ENCODE data around the gene GMDS. TPM values are rescaled to one million over a fixed set of nuclear protein-coding genes. Genes with fewer than 3 reads are reported as not detected.
A peak's percentile ranks its signal among the peaks of the same experiment; 100 is the strongest.

The GMDS gene
- total RNA-seq, 1 experiment from 2014 or later: 27.6 TPM

GRCh38 chr6:1987640-1988039 lies 257.8 kb downstream of the GMDS start:
- Histone ChIP-seq H3K79me2 (ENCODE audit: insufficient read depth, low read length) (no peaks in the 10 kb centered on the region), H3K27me3 (ENCODE audit: insufficient read depth, low read length) (no peaks in the 10 kb centered on the region), H3K79me1 (ENCODE audit: insufficient read depth, low read depth, low read length, poor library complexity, severe bottlenecking) (no peaks in the 10 kb centered on the region), H3K56ac (ENCODE audit: insufficient read length, low read depth, low read length) (no peak overlapping the region), H3K9ac (ENCODE audit: extremely low read depth, insufficient read length, low read length) (no peak overlapping the region), H3K27ac (ENCODE audit: insufficient read length, low read depth, low read length) (no peak overlapping the region), H4K5ac (ENCODE audit: insufficient read length, low read depth, low read length) (no peak overlapping the region), H2BK5ac (ENCODE audit: insufficient read length, low read length) (no peak overlapping the region), H2BK20ac (ENCODE audit: low read depth, low read length, poor library complexity, severe bottlenecking) (no peak overlapping the region), H4K8ac (replicated peaks; ENCODE audit: insufficient read length, low read depth, low read length) (no peak overlapping the region), H3K9me3 (ENCODE audit: control insufficient read depth, low read depth, low read length) (no peaks in the 10 kb centered on the region), H3K4ac (ENCODE audit: low read depth, low read length) (no peak overlapping the region), H3K4me2 (ENCODE audit: insufficient read depth, insufficient read length, low read length) (no peak overlapping the region), H3K4me1 (ENCODE audit: insufficient read depth, low read length) (0 out of 2 replicates have a peak, but pooled peaks cover 3% of the 10 kb centered on the region), H3K23ac (ENCODE audit: insufficient read length, low read depth, low read length) (no peak overlapping the region), H2BK12ac (ENCODE audit: insufficient read length, low read depth, low read length) (no peak overlapping the region), H3K14ac (ENCODE audit: insufficient read depth, low read length) (no peak overlapping the region), H2AK5ac (ENCODE audit: insufficient read length, low read length) (no peak overlapping the region), H4K91ac (ENCODE audit: insufficient read length, low read depth, low read length) (no peak overlapping the region), H4K20me1 (ENCODE audit: control insufficient read depth, insufficient read depth, insufficient read length) (no peaks in the 10 kb centered on the region), H3K18ac (ENCODE audit: insufficient read length, low read depth, low read length) (no peak overlapping the region), H2BK120ac (ENCODE audit: low read depth, low read length, poor library complexity, severe bottlenecking) (no peak overlapping the region), H3K23me2 (ENCODE audit: insufficient read length, low read depth, low read length, poor library complexity, severe bottlenecking) (no peaks in the 10 kb centered on the region), H3T11ph (ENCODE audit: low read length) (no peak overlapping the region), H2AFZ (ENCODE audit: low read length) (no peak overlapping the region), H2BK15ac (ENCODE audit: low read depth, low read length) (no peak overlapping the region)
- no peak overlapping the region for H3K4me3 Mint-ChIP-seq
- H3K27me3 Mint-ChIP-seq (ENCODE audit: low read depth): no peaks in the 10 kb centered on the region
- H3K27ac Mint-ChIP-seq: peak overlapping the region in 1 of 3 experiments; percentile 79; a peak in 1 of 7 replicates
- H3K4me1 Mint-ChIP-seq: peaks cover 6 to 7% of the 10 kb centered on the region in 2 experiments
- no CpG with 5 or more reads among the region's 2 CpGs for WGBS (ENCODE audit: extremely low coverage, insufficient read length, low lambda C conversion rate)
- peaks cover 14 to 16% of the 10 kb centered on the region in 2 experiments for H3K9me3 Mint-ChIP-seq
- DNase-seq: no peak
- H3K36me3 Mint-ChIP-seq (ENCODE audit: insufficient read depth in 1 of 3, low read depth in 3 of 3): peaks cover 7 to 13% (median 7%) of the 10 kb centered on the region in 3 experiments
- TF ChIP-seq CTCF (conservative IDR thresholded peaks at IDR 0.05): no peak
